Stimulated activated CD8-positive, alpha-beta memory T cell treated with anti-CD3 and anti-CD28 coated beads, Interleukin-15, amount 100 ng/mL, for 4 hours (primary cell): Measurements from ENCODE around the gene PPM1L.

ENCODE experiments used
- DNase-seq, 2 donors: peaks; one replicate each; pipeline ENCODE4 v3.0.0-alpha.2; 2020; ENCODE audit warnings: low read depth in 2 of 2

The PPM1L gene

GRCh38 chr3:161083131-161083530 lies 327.1 kb downstream of the PPM1L start:
- no peak for DNase-seq

- DNase-seq, result no peak
Observed at GRCh38 chr3:161084277-161084676, 328.2 kb downstream of the PPM1L start.

- DNase-seq, result no peak
Observed at GRCh38 chr3:161093895-161094294, 337.9 kb downstream of the PPM1L start.

GRCh38 chr3:161096771-161097367 lies 340.8 kb downstream of the PPM1L start:
- DNase-seq, result no peak

GRCh38 chr3:161100994-161101393 lies 345.0 kb downstream of the PPM1L start:
- DNase-seq, result no peak

GRCh38 chr3:161101609-161102008 lies 345.6 kb downstream of the PPM1L start:
- no peak for DNase-seq

GRCh38 chr3:161103776-161104385 lies 347.9 kb downstream of the PPM1L start:
- no peak for DNase-seq

GRCh38 chr3:161104561-161105551 lies 348.8 kb downstream of the PPM1L start, which contains the start of gene B3GALNT1:
B3GALNT1 (minus strand) TSS chr3:161105349; CDS start chr3:161086754, 18,595 bp downstream.
- DNase-seq, result no peak

GRCh38 chr3:161107311-161107710 lies 351.3 kb downstream of the PPM1L start:
- DNase-seq, result no peak

GRCh38 chr3:161108840-161109239 lies 352.8 kb downstream of the PPM1L start:
- DNase-seq, result no peak

GRCh38 chr3:161117646-161118045 lies 361.6 kb downstream of the PPM1L start:
- DNase-seq, result no peak

- DNase-seq, result no peak
Observed at GRCh38 chr3:161126495-161126894, 370.5 kb downstream of the PPM1L start.
